NCI-H82 (cell line): ENCODE results near the gene MIER2.
A peak's percentile ranks its signal among the peaks of the same experiment; 100 is the strongest.
"Not testable (repeated sequence)": the region's sequence is repeated elsewhere in the genome, so short reads cannot be mapped to it uniquely, and the experiment has no call there.

Experiments
- DNase-seq: peaks from one replicate; lab custom pipeline; 2025; lab: John Stamatoyannopoulos, UW

The MIER2 gene, protein sequence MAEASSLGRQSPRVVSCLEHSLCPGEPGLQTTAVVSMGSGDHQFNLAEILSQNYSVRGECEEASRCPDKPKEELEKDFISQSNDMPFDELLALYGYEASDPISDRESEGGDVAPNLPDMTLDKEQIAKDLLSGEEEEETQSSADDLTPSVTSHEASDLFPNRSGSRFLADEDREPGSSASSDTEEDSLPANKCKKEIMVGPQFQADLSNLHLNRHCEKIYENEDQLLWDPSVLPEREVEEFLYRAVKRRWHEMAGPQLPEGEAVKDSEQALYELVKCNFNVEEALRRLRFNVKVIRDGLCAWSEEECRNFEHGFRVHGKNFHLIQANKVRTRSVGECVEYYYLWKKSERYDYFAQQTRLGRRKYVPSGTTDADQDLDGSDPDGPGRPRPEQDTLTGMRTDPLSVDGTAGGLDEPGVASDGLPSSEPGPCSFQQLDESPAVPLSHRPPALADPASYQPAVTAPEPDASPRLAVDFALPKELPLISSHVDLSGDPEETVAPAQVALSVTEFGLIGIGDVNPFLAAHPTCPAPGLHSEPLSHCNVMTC

DNA sequence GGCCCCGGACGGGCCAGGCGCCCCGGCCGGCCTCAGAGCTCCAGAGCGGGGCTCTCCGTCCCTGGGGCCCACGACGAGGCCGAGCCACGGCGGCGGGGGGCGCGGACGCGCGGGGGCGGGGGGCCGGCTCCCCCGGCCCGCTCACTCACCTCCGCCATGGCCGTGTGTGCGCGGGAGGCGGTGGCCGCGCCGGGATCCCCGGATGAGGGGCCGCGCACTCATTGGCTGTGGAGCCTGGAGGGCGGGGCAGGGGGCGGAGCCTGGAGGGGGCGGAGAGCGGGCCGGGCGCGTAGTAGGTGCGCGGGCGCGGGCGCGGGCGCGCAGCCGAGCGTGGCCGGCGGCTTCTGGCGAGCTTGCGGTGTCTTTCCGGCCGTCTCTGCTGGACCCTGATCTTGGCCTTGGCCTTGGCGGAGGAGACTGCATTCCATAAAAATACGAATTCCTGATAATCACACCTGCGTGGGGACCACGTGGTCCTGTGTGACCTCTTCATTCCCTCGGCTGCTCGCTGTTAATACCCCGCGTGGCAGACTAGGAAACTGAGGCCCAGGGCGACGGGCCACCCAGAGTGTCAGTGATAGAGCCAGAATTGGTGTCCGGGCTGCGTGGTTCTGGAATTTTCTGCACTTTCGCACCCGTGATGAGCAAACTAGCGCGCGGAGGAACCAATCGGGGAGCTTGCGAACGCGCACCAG lies at the start of gene MIER2:
Gene MIER2 (minus strand): TSS at position 172 of the 695 bp plus-strand sequence. CDS start 14 bp downstream, at position 158.
- DNase-seq, result peak; percentile 73

DNA sequence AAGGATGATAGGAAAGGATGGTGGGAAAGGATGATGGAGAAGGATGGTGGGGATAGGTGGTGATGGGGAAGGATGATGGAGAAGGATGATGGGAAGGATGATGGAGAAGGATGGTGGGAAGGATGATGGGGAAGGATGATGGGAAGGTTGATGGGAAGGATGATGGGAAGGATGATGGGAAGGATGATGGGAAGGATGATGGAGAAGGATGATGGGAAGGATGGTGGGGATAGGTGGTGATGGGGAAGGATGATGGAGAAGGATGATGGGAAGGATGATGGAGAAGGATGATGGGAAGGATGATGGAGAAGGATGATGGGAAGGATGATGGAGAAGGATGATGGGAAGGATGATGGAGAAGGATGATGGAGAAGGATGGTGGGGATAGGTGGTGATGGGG lies 49.0 kb upstream of the MIER2 start:
- not testable (repeated sequence) for DNase-seq

DNA sequence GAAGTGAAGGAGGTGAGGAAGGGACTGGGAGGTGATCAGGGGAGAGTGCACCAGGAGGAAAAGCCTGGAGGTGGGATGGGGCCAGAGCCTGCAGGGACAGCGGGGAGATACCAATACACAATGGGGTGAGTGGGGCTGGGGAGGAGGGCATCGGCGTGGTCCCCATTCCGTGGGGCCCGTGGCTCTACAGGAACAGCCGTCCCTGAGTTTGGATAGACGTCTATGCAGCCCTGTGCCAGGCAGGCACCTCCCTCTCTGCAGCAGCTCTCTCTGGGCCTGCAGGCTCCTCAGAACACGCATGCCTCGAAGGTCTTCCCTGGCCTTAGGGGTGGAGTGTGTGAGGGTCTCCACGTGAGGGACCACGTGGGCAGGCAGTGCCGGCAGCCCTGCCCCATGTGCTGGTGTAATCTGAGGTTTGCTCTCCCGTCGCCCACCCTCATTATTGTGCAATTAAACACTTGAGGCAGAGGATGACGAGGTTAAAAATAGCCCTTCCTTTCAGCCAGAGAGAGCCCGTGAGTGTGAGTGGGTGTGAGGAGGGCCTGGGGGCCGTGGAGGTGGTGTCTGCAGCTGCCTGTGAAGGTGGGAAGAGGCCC lies 47.9 kb upstream of the MIER2 start:
- no peak for DNase-seq

DNA sequence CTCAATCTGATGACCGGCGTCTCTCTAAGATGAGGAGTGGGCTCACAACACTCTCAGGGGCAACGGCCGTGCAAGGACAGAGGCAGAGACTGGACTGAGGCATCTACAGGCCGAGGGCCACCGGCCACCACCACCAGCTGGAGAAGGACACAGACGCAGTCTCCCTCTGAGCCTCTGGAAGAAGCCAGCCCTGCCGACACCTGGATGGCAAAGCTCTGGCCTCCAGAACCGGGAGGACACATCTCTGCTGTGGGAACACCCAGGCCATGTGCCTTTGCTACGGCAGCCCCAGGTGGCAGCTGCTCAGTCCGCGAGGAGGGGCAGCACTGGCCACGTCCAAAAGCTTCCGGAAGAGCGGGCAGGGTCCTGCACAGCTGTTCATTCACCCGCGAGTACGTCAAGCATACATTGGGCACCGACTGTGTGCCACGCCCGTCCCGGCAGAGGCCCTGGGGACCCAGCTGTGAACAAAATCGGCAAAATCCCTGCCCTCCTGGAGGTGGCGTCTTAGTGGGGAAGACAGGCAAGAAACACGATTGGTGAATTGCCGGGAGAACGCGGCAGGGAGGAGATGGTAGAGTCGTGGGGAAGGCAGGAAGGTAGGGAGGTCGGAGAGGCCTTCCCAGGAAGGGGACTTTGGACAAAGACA lies 47.3 kb upstream of the MIER2 start:
- no peak for DNase-seq

DNA sequence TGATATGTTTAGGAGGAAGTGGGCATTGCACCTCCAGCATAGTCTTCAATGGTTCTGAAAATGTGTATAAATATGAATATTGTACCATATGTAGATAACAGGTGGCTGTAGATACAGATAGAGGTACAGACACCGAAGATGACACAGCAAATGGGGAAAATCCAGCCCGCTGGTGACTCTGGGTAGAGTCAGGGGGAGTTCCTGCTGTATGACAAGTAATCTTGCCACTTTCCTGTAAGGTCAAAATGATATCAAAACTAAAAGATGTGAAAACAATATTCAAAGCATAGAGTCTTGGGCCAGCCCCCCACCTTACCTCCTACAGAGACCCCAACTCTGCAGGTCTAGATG lies 46.6 kb upstream of the MIER2 start:
- DNase-seq, result no peak

DNA sequence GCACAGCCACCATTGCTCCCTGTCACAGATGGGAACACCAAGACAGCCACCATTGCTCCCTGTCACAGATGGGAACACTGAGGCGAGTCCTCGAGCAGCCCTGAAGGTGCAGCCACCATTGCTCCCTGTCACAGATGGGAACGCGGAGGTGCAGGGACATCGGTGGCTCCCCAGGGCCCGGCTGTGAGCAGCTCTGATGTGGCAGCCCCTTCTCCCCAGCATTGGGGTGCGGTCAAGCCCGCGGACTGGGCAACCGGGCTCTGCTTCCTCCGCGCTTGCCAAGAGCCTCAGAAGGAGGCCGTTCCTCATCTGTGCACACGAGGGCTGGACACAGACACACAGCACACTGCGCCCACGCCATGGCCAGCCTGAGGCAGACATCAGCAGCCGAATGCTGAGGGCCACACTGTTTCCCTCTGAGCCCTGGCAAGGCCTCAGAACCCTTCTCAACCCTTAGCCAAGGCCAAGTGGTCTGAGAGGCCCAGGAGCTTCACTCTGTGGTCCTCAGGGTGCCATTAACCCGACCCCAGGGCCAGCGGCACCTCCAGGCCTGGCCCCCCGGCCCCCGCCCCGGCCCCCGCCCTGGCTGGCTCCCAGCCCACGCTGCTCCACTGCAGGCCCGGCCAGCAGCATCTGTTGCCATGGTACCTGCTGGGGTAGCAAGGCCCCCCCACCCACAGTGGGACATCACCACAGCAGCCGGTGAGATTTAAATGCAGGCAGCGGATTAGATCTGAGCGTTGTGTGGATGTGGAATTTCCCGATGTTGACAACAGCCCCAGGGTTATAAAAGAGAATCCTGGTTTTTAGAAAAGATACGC lies 46.0 kb upstream of the MIER2 start:
- DNase-seq, result peak; percentile 64

DNA sequence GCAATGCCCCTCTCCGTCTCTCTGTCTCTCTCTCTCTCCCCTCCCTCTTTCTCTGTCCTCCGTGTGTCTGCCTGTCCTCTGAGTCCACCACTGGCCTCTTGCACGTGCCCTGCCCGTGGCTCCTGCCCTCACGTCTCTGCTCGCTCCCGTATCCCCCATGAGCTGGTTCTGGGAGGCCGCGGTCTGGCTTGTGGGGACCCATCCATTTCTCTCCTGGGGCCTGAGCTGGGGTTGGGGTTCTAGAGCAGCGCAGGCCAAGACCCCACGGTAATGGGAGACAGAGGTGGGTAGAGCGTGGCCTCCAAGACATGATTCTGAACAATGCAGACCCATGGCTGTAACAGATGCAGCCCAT lies 45.3 kb upstream of the MIER2 start:
- no peak for DNase-seq

DNA sequence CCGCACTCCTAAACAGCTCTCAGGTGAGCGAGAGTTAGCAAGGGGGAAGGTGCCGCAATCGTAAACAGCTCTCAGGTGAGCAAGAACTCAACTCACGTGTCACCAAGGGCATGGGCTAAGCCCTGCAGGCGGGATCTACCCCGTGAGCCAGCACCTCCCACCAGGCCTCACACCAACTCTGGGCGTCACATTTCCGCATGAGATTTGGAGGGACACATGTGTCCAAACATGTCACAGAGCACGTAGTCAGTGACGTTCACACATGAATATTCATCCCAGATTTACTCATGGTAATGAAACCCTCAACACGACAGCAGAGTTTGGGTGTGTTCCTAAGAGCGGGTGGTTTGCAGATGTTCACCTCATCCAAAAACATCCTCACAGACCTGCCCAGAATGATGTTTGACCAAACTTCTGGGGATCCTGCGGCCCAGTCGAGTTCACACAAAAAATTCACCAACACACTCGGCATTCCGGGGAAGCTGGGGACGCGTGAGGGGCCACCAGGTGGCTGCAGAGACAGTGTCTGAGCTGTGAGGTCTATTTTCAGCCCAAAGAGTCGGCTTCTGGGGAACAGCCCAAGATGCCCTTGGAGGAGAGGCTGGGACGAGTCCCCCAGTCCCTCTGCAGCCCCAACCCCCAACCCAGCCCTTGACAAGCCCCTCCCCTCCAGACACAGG lies 44.8 kb upstream of the MIER2 start:
- DNase-seq, result no peak

DNA sequence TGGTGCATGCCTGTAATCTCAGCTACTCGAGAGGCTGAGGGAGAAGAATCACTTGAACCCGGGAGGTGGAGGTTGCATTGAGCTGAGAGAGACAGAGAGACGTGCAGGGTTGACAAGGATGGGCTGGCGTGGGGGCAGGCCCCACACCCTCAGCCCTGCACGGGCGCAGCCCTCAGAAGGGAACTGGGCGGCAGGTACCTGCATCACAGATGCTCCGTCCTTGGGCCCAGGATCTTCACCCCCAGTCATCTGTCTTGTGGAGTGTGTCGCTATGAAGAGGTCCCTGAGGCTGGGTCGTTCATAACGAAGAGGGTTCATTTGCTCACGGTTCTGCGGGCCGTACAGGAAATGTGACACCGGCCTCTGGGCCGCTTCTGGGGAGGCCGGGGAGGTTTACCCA lies 44.1 kb upstream of the MIER2 start:
- DNase-seq, result no peak

DNA sequence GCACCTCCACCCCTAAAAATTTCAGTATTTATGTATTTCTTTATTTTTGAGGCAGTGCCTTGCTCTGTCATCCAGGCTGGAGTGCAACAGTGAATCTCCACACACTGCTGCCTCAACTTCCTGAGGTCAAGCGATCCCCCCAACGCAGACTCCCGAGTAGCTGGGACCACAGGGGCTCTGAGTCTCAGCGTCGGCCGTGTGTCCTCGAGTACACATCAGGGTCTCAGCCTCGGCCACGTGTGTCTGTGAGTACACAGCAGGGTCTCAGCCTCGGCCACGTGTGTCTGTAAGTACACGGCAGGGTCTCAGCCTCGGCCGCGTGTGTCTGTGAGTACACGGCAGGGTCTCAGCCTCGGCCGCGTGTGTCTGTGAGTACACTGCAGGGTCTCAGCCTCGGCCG lies 43.2 kb upstream of the MIER2 start:
- no peak for DNase-seq

DNA sequence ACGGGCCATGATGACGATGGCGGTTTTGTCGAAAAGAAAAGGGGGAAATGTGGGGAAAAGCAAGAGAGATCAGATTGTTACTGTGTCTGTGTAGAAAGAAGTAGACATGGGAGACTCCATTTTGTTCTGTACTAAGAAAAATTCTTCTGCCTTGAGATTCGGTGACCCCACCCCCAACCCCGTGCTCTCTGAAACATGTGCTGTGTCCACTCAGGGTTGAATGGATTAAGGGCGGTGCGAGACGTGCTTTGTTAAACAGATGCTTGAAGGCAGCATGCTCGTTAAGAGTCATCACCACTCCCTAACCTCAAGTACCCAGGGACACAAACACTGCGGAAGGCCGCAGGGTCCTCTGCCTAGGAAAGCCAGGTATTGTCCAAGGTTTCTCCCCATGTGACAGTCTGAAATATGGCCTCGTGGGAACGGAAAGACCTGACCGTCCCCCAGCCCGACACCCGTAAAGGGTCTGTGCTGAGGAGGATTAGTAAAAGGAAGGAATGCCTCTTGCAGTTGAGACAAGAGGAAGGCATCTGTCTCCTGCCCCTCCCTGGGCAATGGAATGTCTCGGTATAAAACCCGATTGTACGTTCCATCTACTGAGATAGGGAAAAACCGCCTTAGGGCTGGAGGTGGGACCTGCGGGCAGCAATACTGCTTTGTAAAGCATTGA lies 42.2 kb upstream of the MIER2 start:
- peak; percentile 78 for DNase-seq

DNA sequence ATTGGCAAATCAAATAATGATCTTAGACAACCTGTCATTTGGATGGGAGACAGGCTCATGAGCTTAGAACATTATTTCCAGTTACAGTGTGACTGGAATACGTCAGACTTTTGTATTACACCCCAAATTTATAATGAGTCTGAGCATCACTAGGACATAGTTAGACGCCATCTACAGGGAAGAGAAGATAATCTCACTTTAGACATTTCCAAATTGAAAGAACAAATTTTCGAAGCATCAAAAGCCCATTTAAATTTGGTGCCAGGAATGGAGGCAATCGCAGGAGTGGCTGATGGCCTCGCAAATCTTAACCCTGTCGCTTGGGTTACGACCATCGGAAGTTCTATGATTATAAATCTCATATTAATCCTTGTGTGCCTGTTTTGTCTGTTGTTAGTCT lies 41.6 kb upstream of the MIER2 start:
- DNase-seq, result not testable (repeated sequence)

DNA sequence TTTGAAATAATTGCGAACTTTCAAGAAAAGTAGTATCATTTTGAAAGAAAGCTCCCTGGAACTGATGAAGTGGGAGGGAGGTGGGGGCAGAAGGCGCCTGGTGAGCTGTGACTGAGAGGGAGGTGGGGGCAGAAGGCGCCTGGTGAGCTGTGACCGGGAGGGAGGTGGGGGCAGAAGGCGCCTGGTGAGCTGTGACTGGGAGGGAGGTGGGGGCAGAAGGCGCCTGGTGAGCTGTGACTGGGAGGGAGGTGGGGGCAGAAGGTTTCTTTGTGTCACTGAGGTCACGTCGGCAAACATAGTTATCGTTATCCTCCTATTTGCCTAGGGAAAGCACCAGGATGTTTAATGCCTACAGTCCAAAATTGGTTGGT lies 40.2 kb upstream of the MIER2 start:
- peak; percentile 85 for DNase-seq

DNA sequence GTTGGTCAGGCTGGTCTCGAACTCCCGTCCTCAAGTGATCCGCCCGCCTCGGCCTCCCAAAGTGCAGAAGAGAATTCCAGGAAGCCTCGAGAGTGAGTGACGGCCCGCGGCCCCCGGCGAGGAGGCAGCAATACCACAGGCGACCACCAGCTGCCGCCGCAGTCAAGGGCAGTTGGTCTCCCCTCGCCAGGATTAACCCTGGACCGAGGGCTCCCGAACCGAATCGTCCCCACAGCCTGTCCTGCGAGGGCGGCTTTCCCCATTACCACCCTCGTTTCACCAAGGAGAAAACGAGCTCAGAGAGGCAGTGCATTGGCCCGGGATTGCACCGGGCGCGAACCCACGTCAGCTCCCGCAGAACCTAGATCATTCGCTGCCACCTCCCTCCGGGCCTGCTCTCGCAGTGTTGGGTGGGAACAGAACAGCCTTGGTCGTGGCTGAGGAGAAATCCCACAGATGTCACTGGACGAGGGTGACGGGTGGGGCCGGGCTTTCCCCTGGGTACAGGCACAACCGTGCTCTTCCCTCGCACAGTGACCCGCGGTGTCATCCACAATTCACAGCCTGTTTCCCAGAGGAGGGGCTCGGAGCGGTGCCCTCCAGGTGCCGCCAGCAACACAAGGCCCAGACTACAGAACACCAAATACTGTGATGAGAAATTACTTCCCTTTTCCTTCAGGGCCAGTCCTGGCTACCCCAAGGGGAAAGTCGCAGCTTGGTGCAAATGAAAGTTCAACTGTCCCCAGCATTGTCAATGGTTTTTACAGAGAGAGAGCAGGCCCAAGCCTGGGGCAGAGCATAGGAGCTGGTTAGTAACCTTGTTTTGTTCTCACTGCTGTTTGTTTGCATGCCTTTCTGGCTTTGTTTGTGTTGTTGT lies 39.6 kb upstream of the MIER2 start:
- DNase-seq, result peak; percentile 63

DNA sequence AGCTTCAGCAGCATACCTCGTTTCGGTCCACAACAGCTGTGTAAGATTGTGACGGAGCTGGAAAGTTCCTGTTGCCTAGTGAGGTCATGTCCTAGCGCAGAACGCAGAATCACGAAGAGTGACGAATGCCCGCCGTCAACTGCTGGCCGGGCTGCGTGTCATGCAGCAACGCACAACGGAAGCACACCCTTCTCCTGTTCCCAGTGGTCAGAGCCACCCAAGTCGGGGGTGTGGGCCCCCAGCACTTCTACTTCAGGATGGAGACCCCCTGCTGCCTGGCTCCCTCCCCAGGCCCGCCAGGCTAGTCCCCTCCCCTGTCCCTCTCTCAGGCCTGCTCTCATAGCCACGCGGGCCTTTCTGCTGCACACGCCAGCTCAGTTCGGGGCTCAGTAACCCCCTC lies 38.4 kb upstream of the MIER2 start:
- DNase-seq, result no peak

DNA sequence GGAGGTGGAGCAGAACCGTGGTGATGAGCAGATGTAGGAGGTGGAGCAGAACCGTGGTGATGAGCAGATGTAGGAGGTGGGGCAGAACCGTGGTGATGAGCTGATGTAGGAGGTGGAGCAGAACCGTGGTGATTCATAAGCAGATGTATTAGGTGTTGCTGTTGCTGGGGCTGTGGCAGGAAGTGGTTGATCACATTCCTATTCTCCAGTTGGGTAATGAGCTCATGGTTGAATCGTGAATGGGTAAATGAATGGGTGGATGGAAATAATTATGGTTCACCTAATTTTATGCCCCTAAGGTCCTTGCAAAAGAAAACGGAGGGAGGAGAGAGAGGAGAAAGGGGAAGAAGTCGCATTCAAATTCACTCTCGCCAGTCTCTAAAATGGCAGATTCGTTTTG lies 38.0 kb upstream of the MIER2 start:
- DNase-seq, result peak; percentile 36

DNA sequence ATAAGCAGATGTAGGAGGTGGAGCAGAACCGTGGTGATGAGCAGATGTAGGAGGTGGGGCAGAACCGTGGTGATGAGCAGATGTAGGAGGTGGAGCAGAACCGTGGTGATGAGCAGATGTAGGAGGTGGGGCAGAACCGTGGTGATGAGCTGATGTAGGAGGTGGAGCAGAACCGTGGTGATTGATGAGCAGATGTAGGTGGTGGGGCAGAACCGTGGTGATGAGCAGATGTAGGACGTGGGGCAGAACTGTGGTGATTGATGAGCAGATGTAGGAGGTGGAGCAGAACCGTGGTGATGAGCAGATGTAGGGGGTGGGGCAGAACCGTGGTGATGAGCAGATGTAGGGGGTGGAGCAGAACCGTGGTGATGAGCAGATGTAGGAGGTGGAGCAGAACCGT lies 37.3 kb upstream of the MIER2 start:
- peak; percentile 41 for DNase-seq

DNA sequence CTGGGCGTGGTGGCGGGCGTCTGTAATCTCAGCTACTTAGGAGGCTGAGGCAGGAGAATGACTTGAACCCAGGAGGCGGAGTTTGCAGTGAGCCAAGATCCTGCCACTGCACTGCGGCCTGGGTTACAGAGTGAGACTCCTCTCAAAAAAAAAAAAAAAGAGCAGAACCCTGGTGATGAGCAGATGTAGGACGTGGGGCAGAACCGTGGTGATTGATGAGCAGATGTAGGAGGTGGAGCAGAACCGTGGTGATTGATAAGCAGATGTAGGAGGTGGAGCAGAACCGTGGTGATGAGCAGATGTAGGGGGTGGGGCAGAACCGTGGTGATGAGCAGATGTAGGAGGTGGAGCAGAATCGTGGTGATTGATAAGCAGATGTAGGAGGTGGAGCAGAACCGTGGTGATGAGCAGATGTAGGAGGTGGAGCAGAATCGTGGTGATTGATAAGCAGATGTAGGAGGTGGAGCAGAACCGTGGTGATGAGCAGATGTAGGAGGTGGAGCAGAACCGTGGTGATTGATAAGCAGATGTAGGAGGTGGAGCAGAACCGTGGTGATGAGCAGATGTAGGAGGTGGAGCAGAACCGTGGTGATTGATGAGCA lies 36.1 kb upstream of the MIER2 start:
- not testable (repeated sequence) for DNase-seq

DNA sequence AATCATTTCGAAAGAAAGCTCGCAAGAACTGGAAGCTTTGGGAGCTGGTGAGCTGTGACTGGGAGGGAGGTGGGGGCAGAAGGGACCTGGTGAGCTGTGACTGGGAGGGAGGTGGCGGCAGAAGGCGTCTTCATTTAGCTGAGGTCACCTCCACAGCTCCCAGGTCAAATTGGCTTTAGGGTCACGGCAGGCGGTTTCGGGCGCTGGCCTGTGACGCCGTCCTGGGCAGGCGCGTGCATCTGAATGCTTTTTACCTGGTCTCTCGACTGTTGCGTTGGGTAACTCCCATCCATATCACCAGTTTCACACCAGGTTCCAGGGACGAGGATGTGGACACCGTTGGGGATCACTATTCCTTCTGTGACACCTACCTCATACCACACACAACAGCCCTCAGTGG lies 35.2 kb upstream of the MIER2 start:
- no peak for DNase-seq
